ENCODE data around the gene LIPT1. TPM values are rescaled to one million over a fixed set of nuclear protein-coding genes. Genes with fewer than 3 reads are reported as not detected.

LIPT1 gene
- total RNA-seq: 1.6 and 6.1 TPM in 2 replicates

DNA sequence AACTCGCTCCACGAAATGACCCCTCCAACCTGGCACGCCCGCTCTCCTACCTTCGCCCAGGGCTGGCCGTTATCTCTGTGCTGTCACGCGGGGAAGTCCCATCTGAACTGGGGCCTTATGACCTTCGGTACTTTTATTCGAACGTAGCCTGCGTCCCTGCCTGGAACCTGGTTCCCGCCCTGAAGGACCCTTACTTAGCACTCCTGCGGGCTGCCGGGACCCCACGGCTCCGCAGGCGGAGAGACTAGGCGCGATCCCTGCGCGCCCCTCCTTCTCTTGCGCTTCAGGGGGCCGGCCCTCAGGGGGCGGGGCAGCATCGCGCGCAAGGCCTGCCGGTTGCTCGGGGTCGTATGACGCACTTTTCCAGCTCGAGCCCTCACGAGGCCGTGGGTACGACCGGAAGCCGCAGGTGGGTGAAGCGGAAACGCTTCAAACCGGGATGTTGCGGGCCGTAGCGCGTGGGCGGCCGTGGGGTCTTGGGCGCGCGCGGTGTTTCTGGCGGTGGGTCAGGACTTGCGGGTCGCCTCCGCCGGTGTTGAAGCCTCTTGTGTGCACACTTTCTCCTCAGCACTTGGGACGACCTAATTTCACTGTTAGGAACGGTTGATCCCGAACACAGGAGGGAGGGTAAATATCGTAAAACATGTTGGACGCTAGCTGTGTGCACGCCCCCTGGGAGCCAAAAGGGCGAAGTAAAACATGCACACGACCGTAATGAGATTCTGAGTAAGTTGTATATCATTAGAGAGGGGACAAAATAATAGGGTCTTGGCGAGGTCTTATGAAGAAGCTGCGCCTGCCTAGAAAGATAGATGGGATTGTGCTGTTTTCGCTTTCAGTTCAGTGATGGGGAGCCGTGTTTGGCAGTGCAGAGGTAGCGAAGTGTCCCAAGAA, at the start of gene LIPT1, which contains the start of gene TSGA10:
TSS of gene LIPT1 (plus strand) at position 325 of the 894 bp plus-strand sequence. CDS start 6,991 bp downstream, outside the sequence.
TSS of gene TSGA10 (minus strand) at position 300 of the 894 bp plus-strand sequence. CDS start 45,503 bp downstream, outside the sequence.

DNA sequence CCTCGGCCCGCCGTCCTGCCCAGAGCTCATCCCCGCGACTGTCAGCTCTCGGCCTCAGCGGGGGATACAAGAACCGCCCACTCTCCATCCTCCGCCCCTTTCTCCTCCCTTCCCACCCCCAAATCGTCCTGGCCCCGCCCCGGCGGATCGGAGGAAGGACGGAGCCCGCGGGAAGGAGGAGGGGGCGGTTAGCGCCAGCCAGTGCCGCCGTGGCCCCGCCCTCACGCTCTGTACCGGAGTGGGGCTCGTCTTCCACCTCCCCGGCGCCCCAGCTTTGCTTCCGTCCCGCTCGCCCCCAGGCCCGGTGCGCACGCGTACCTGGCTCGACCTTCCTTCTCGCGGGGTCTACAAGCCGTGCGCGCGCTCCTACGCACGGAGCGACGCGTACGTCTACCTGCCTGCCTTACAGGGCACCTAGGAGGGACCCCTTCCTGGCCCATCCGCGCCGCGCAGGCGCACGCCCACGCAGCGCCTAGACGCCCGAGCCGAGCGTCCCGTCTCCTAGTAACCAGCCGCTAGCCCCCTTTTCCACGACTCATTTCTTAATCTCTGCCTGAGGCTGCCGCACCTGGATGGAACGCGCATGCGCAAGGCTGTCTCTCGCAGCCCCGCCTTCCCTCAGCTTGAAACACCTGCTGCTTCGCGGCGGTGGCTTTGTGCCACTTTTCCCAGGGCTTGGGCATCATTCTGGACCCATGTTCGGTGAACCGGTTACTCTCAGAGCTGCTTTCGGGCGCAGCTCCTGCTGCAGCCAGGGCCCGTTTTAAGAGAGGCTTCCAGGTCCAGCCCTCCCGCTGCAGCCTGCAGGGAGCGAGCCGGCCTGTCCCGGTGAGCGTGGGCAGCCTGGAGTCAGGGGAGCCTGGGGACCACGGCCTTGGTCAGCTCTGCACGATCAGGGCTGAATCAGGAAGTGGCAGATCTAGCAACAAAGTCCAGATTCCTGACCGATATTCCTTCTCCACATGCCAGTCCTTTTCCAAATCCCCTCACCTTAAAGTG, 13.4 kb upstream of the LIPT1 start, which contains the start of gene C2orf15:
TSS of gene C2orf15 (plus strand) at position 598 of the 999 bp plus-strand sequence. CDS start 8,852 bp downstream, outside the sequence.

DNA sequence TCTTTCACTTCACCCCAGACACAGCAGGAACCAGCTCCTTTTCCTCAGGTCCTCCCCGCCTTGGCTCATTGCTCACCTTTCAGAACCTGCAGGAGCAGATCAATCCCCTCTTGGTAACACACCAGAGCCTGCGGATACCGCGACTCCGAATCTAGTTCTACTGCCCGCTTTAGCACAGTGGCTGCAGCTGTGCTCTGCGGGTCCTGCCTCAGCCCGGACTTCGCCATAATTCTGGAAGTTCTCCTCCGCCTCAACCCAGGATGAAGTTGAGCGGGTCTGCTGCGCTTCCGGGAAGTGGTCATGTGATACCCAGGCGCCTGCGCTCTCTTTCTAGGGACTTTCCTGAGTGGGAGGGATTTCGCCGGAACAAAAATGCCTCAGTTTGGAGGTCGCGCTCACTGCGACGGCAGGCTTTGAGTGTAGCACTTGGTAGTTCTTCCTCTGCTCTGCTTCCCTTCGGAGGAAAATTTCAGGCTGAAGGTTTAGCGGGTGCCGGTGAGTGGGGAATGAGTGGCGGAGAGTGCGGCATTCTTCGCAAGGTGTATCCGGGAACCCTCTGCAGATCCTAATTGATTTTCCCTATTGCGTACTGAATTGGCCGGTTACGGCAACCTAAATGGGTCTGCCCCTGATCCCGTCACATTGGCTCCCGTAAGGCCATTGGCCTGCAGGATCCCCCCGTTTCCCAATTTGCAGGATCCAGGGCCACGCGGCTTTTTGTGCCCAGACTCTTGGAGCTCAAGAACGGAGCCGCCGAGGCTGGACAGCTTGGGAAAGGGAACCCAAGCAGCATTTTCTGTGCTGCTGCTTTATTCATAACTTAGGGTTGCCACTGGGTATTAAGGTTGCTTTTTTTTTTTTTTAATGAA, 26.2 kb downstream of the LIPT1 start, which contains the start of the genes MITD1 and MRPL30:
TSS of gene MITD1 (minus strand) at position 304 of the 869 bp plus-strand sequence. CDS start at position 227, 77 bp downstream.
TSS of gene MRPL30 (plus strand) at position 430 of the 869 bp plus-strand sequence. CDS start 5,020 bp downstream, outside the sequence.

Other genes with a start within 250 kb of the LIPT1 start
- gene CRACDL, start 218.7 kb upstream of the LIPT1 start, total RNA-seq: 0.13 and 0.24 TPM in 2 replicates
- not detected in 2 replicates for gene C2orf15, start 13.3 kb upstream of the LIPT1 start, total RNA-seq
- gene TSGA10, start within 50 bp of the LIPT1 start, total RNA-seq: 0.72 and 0.91 TPM in 2 replicates
- gene MITD1, start 26.1 kb downstream of the LIPT1 start, total RNA-seq: 19.3 and 23.9 TPM in 2 replicates
- gene MRPL30, start 26.2 kb downstream of the LIPT1 start, total RNA-seq: 33.0 and 48.2 TPM in 2 replicates
- not detected in 2 replicates for gene LYG2, start 100.7 kb downstream of the LIPT1 start, total RNA-seq
- gene LYG1, start 146.2 kb downstream of the LIPT1 start, total RNA-seq: not detected in 2 replicates
- gene TXNDC9, start 181.4 kb downstream of the LIPT1 start, total RNA-seq: 45.7 and 60.2 TPM in 2 replicates
- 22.4 and 23.8 TPM in 2 replicates for gene EIF5B, start 182.4 kb downstream of the LIPT1 start, total RNA-seq